ENCODE data around the gene RACGAP1. TPM values are rescaled to one million over a fixed set of nuclear protein-coding genes. Genes with fewer than 3 reads are reported as not detected.
A peak's percentile ranks its signal among the peaks of the same experiment; 100 is the strongest.

The RACGAP1 gene
- total RNA-seq, 1 experiment from 2014 or later = 112 TPM

GRCh38 chr12:50065726-50066310 lies 40.5 kb upstream of the RACGAP1 start:
- intact Hi-C loops (cut with micrococcal nuclease; ENCODE audit: unreplicated experiment) = loop anchor here (2.0 kb wide), 1 partner anchor 99 kb away; no protein-coding TSS in a partner anchor
- BruUV-seq (replicated peaks) = no TSS peak

DNA sequence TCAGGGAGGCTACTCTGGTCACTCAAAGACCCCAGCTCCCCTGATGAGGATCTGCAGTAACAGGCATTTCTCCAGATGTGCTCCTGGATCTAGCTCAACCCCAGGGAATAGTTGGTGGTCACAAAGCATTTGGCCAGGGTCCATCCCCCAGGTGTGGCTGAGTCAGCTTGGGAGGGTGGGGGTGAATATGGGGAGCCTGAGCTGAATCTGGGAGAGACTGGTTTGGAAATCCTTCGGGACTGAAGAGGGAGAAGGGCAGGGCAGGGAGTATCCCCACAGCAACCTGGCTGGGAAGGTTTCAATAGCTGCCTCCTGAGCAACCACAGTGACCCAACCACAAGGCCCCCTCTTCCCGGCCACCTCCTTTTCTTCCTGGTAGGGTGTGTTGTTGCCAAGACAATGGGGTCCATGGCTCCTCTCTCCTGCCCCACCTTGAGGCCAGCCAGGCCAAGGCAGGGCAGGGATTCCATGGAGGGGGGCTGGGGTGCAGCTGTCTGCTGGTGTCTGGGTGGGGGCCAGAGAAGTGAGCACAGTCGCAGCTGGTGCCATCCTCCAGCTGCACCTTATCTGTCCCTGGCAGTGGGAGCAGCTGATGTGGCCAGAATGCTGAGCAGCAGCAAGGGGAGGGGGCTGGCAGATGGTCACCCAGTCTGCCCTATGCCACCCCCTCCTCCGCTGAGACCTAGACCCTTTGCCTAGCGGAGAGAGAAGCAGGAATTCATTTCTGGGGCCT lies 37.6 kb upstream of the RACGAP1 start:
- H3K79me2 ChIP-seq (ENCODE audit: low read depth) = no peaks in the 10 kb centered on the region
- no peak overlapping the region for H3K4me3 ChIP-seq
- intact Hi-C loops (cut with micrococcal nuclease; ENCODE audit: unreplicated experiment) = no loop called here
- peak in 1 of 2 experiments; percentile 38 for DNase-seq
- H3K9me2 ChIP-seq (ENCODE audit: insufficient read depth) = no peaks in the 10 kb centered on the region
- peaks cover 6% of the 10 kb centered on the region; the same call in 1 of the 2 replicates for H3K4me1 ChIP-seq (replicated peaks; ENCODE audit: insufficient read depth)
- no peaks in the 10 kb centered on the region for H3K27me3 ChIP-seq (ENCODE audit: insufficient read depth, low read depth)
- BruUV-seq (replicated peaks) = no TSS peak
- peaks cover 11% of the 10 kb centered on the region; the same call in 1 of the 2 replicates for H3F3A ChIP-seq (ENCODE audit: insufficient read depth, low read depth)
- CTCF ChIA-PET = interaction anchor here (0.5 to 0.6 kb wide), 2 partner anchors 28 to 943 kb away, joined by 3 to 5 read pairs; no protein-coding TSS in a partner anchor
- H3K27ac ChIP-seq = no peak overlapping the region
- TF ChIP-seq, protein P1, sequence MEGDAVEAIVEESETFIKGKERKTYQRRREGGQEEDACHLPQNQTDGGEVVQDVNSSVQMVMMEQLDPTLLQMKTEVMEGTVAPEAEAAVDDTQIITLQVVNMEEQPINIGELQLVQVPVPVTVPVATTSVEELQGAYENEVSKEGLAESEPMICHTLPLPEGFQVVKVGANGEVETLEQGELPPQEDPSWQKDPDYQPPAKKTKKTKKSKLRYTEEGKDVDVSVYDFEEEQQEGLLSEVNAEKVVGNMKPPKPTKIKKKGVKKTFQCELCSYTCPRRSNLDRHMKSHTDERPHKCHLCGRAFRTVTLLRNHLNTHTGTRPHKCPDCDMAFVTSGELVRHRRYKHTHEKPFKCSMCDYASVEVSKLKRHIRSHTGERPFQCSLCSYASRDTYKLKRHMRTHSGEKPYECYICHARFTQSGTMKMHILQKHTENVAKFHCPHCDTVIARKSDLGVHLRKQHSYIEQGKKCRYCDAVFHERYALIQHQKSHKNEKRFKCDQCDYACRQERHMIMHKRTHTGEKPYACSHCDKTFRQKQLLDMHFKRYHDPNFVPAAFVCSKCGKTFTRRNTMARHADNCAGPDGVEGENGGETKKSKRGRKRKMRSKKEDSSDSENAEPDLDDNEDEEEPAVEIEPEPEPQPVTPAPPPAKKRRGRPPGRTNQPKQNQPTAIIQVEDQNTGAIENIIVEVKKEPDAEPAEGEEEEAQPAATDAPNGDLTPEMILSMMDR (conservative IDR thresholded peaks at IDR 0.05) = no peak
- TF ChIP-seq EZH2 (IDR thresholded peaks at IDR 0.05; ENCODE audit: low read depth) = no peak
- POLR2A ChIA-PET (ENCODE audit: unreplicated experiment) = interaction anchor here (0.7 kb wide), 1 partner anchor 100 kb away, joined by 5 read pairs; no protein-coding TSS in a partner anchor
- no peaks in the 10 kb centered on the region for H3K9me3 ChIP-seq (ENCODE audit: insufficient read depth, low read depth)
- H4K20me1 ChIP-seq (ENCODE audit: insufficient read depth) = no peaks in the 10 kb centered on the region
- no peak overlapping the region for H3K4me2 ChIP-seq
- H2AFZ ChIP-seq = no peak overlapping the region
- no peaks in the 10 kb centered on the region for H3K36me3 ChIP-seq (ENCODE audit: low read depth)

More at GRCh38 chr12:50065726-50066310, 40.5 kb upstream of the RACGAP1 start:
- TF ChIP-seq EZH2 (IDR thresholded peaks at IDR 0.05; ENCODE audit: low read depth) = no peak
- TF ChIP-seq, protein P1 (conservative IDR thresholded peaks at IDR 0.05) = no peak
- Histone ChIP-seq H3K36me3 (ENCODE audit: low read depth) (no peaks in the 10 kb centered on the region), H2AFZ (no peak overlapping the region), H3K9me2 (ENCODE audit: insufficient read depth) (no peaks in the 10 kb centered on the region), H3K27ac (no peak overlapping the region), H3F3A (ENCODE audit: insufficient read depth, low read depth) (peaks cover 11% of the 10 kb centered on the region; the same call in 1 of the 2 replicates), H3K4me2 (no peak overlapping the region), H3K79me2 (ENCODE audit: low read depth) (no peaks in the 10 kb centered on the region), H3K9me3 (ENCODE audit: insufficient read depth, low read depth) (no peaks in the 10 kb centered on the region), H3K27me3 (ENCODE audit: insufficient read depth, low read depth) (no peaks in the 10 kb centered on the region), H4K20me1 (ENCODE audit: insufficient read depth) (no peaks in the 10 kb centered on the region), H3K4me1 (replicated peaks; ENCODE audit: insufficient read depth) (peaks cover 6% of the 10 kb centered on the region; the same call in 1 of the 2 replicates), H3K4me3 (no peak overlapping the region)
- DNase-seq = no peak
- ChIA-PET CTCF (interaction anchor here (1.1 kb wide), 1 partner anchor 19 kb away, joined by 4 read pairs; no protein-coding TSS in a partner anchor), POLR2A (ENCODE audit: unreplicated experiment) (no interaction called here)

GRCh38 chr12:50061946-50062686 lies 36.8 kb upstream of the RACGAP1 start:
- Histone ChIP-seq H3K79me2 (ENCODE audit: low read depth) (no peaks in the 10 kb centered on the region), H3K27me3 (ENCODE audit: insufficient read depth, low read depth) (0 out of 2 replicates have a peak, but pooled peaks cover under 1% of the 10 kb centered on the region), H3K4me2 (no peak overlapping the region), H3K4me3 (no peak overlapping the region), H2AFZ (no peak overlapping the region), H3K9me3 (ENCODE audit: insufficient read depth, low read depth) (no peaks in the 10 kb centered on the region), H3K9me2 (ENCODE audit: insufficient read depth) (no peaks in the 10 kb centered on the region), H3K36me3 (ENCODE audit: low read depth) (no peaks in the 10 kb centered on the region), H4K20me1 (ENCODE audit: insufficient read depth) (no peaks in the 10 kb centered on the region), H3K4me1 (replicated peaks; ENCODE audit: insufficient read depth) (peaks cover 6% of the 10 kb centered on the region; the same call in 1 of the 2 replicates), H3F3A (ENCODE audit: insufficient read depth, low read depth) (peaks cover 11% of the 10 kb centered on the region; the same call in 1 of the 2 replicates), H3K27ac (no peak overlapping the region)
- POLR2A ChIA-PET (ENCODE audit: unreplicated experiment) = interaction anchor here (0.6 to 0.7 kb wide), 2 partner anchors 99 to 221 kb away, joined by 3 to 5 read pairs; partner anchors contain the start of gene LIMA1
- DNase-seq = no peak
- no peak for TF ChIP-seq EZH2 (IDR thresholded peaks at IDR 0.05; ENCODE audit: low read depth)
- TF ChIP-seq, protein P1 (conservative IDR thresholded peaks at IDR 0.05) = no peak
- CTCF ChIA-PET = interaction anchor here (0.5 kb wide), 1 partner anchor 943 kb away, joined by 5 read pairs; no protein-coding TSS in a partner anchor
- BruUV-seq (replicated peaks) = no TSS peak
- intact Hi-C loops (cut with micrococcal nuclease; ENCODE audit: unreplicated experiment) = no loop called here

Measured in PC-9 (cell line).